Brain microvascular endothelial cell (primary cell): ENCODE measurements around the gene TM4SF4.

Experiments
- DNase-seq: peaks from one replicate; pipeline ENCODE4 v3.0.0-alpha.2; 2020
- H3K27ac ChIP-seq: fragments of 250-450 bp; sonication (Bioruptor Pico); 2 replicates; pipeline ENCODE4 v1.5.1; 2020; ENCODE audit warnings: mild to moderate bottlenecking, moderate library complexity
- H3K27me3 ChIP-seq: fragments of 250-450 bp; sonication (Bioruptor Pico); replicated peaks from 2 replicates; pipeline ENCODE4 v1.5.1; 2020; ENCODE audit warnings: mild to moderate bottlenecking
- H3K36me3 ChIP-seq: fragments of 250-450 bp; sonication (Bioruptor Pico); replicated peaks from 2 replicates; pipeline ENCODE4 v1.5.1; 2020; ENCODE audit warnings: mild to moderate bottlenecking
- H3K4me3 ChIP-seq: 2 replicates; pipeline ENCODE4 v1.5.1; 2011; ENCODE audit warnings: low read depth, mild to moderate bottlenecking, control low read depth, low read length, moderate library complexity
- CTCF ChIP-seq: IDR thresholded peaks from 2 replicates; pipeline ENCODE4 v1.5.1; 2011; ENCODE audit warnings: low read depth, mild to moderate bottlenecking, moderate library complexity, low read length, control low read depth, inconsistent platforms; ENCODE audit errors: missing control alignments
- in situ Hi-C: cut with HindIII; loops from 2 replicates; pipeline ENCODE4 v1.10.0; 2017; ENCODE audit warnings: low sequenced_read_pairs, low pct_ligation_motif_present

Gene TM4SF4

GRCh38 chr3:149506540-149506939 is 32.0 kb downstream of the TM4SF4 start:
- no peaks in the 10 kb centered on the region for H3K27me3 ChIP-seq
- DNase-seq = peak; percentile 29
- peak overlapping the region; percentile 44 for H3K27ac ChIP-seq
- TF ChIP-seq CTCF = no peak
- H3K36me3 ChIP-seq = no peaks in the 10 kb centered on the region
- H3K4me3 ChIP-seq = no peak overlapping the region
- in situ Hi-C loops = loop anchor here (25.0 kb wide), 1 partner anchor 231 kb away; no protein-coding TSS in a partner anchor

- in situ Hi-C loops = loop anchor here (25.0 kb wide), 1 partner anchor 230 kb away; no protein-coding TSS in a partner anchor
- H3K27me3 ChIP-seq = no peaks in the 10 kb centered on the region
- H3K36me3 ChIP-seq = no peaks in the 10 kb centered on the region
- peak overlapping the region; percentile 44 for H3K27ac ChIP-seq
- peak; percentile 24 for DNase-seq
- TF ChIP-seq CTCF = no peak
- peak overlapping the region; percentile 33 for H3K4me3 ChIP-seq
These were observed 32.5 kb downstream of the TM4SF4 start for GRCh38 chr3:149506965-149507364.

GRCh38 chr3:149507491-149508324 is 33.2 kb downstream of the TM4SF4 start:
- in situ Hi-C loops = loop anchor here (25.0 kb wide), 1 partner anchor 230 kb away; no protein-coding TSS in a partner anchor
- H3K27ac ChIP-seq = peak overlapping the region; percentile 44
- peak; percentile 37 for DNase-seq

GRCh38 chr3:149509526-149509925 is 35.0 kb downstream of the TM4SF4 start:
- Histone ChIP-seq H3K27ac (no peak overlapping the region), H3K27me3 (no peaks in the 10 kb centered on the region), H3K36me3 (no peaks in the 10 kb centered on the region), H3K4me3 (no peak overlapping the region)
- in situ Hi-C loops = loop anchor here (25.0 kb wide), 1 partner anchor 228 kb away; no protein-coding TSS in a partner anchor
- no peak for DNase-seq
- TF ChIP-seq CTCF = no peak

More at GRCh38 chr3:149507491-149508324, 33.2 kb downstream of the TM4SF4 start:
- Histone ChIP-seq H3K27me3 (no peaks in the 10 kb centered on the region), H3K36me3 (no peaks in the 10 kb centered on the region), H3K4me3 (peak overlapping the region; percentile 33)
- TF ChIP-seq CTCF = no peak

GRCh38 chr3:149510480-149510879 is 36.0 kb downstream of the TM4SF4 start:
- TF ChIP-seq CTCF = no peak
- in situ Hi-C loops = loop anchor here (25.0 kb wide), 1 partner anchor 227 kb away; no protein-coding TSS in a partner anchor
- Histone ChIP-seq H3K27me3 (no peaks in the 10 kb centered on the region), H3K36me3 (no peaks in the 10 kb centered on the region), H3K27ac (no peak overlapping the region), H3K4me3 (no peak overlapping the region)
- DNase-seq = no peak
